Thoracic aorta endothelial cell (primary cell): ENCODE results near the gene GUSB. TPM values are rescaled to one million over a fixed set of nuclear protein-coding genes. Genes with fewer than 3 reads are reported as not detected.

ENCODE experiments used
- small RNA-seq: library from RNA; depleted of rRNA; stranded (forward); fragments of <200 nt; gene quantifications from one replicate; pipeline ENCODE3, GENCODE V24; 2012
- total RNA-seq: library from RNA; depleted of rRNA; stranded (reverse); fragments of >200 nt; gene quantifications from 2 replicates; pipeline ENCODE4 v1.2.3, GENCODE V29; 2012

Gene GUSB
- total RNA-seq = 27.4 and 27.6 TPM in 2 replicates

DNA sequence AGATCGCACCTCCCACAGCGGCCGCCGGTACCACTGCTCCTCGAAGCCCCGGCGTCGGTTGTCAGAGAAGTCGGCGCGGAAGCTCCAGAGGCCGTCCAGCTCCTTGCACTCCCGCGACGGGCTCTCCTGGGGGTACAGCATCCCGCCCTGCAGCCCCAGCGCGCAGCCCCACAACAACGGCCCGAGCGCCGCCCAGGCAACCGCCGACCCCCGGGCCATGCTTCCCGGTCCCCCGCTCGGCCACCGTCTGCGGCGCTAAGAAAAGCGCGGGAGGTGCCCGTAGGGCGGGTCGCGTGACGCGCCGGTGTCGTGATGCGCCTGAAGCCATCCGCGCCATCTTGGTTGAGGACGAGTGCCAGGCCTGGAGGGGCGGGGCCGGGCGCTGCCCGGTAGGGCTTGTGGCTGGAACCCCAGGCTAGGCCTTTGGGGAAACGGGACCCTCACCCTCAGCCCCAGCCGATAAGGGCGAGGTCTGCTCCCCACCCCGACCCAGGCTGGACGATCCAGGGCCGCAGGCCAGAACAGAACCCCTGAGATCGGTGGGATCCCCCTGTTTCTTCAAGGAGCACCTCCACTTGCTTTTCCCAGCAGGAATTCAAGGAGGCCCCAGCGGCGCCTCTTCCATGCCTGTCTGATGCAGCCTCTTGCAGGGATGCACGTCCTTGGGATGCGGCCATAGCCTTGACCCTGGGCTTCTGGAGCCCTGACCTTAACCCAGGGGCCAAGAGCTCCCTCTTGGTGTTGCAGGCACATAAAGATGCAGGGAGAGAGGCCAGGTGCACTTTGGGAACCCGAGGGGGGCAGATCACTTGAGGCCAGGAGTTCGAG, at the start of gene GUSB:
TSS of gene GUSB (minus strand) at position 249 of the 828 bp plus-strand sequence. CDS start at position 219, 30 bp downstream.

Small RNA genes lying within 50 kb of the gene (small RNA-seq; reads per million reads assigned to genes)
- not detected for gene AC073261.1

Other genes starting within 250 kb of the GUSB start
- 30.1 and 36.0 TPM in 2 replicates for gene VKORC1L1, start 109.1 kb downstream of the GUSB start, total RNA-seq
- 43.9 and 50.7 TPM in 2 replicates for gene ASL, start 93.6 kb upstream of the GUSB start, total RNA-seq
- gene CRCP, start 132.6 kb upstream of the GUSB start, total RNA-seq = 32.6 and 36.6 TPM in 2 replicates
- 21.8 and 30.9 TPM in 2 replicates for gene TPST1, start 223.1 kb upstream of the GUSB start, total RNA-seq